Neuronal stem cell (in vitro differentiated cells): ENCODE data around the gene TOGARAM2.
A peak's percentile ranks its signal among the peaks of the same experiment; 100 is the strongest.

ENCODE experiments used
- DNase-seq: peaks from one replicate; pipeline ENCODE4 v3.0.0-alpha.2; 2013; ENCODE audit warnings: low spot score
- H2AFZ ChIP-seq: one replicate; pipeline ENCODE4 v1.6.1; 2013; ENCODE audit warnings: mild to moderate bottlenecking, low read length, inconsistent platforms
- H2AK5ac ChIP-seq: 2 replicates; pipeline ENCODE4 v1.6.1; 2013; ENCODE audit warnings: low read depth, mild to moderate bottlenecking, inconsistent platforms, low read length, moderate library complexity, mixed read lengths
- H2BK120ac ChIP-seq: 2 replicates; pipeline ENCODE4 v1.6.1; 2013; ENCODE audit warnings: low read depth, mild to moderate bottlenecking, inconsistent platforms, low read length, moderate library complexity, mixed read lengths
- H2BK12ac ChIP-seq: one replicate; pipeline ENCODE4 v1.6.1; 2013; ENCODE audit warnings: low read length, inconsistent platforms
- H2BK15ac ChIP-seq: 2 replicates; pipeline ENCODE4 v1.6.1; 2013; ENCODE audit warnings: mild to moderate bottlenecking, low read length, inconsistent platforms, mixed read lengths
- H2BK5ac ChIP-seq: one replicate; pipeline ENCODE4 v1.6.1; 2013; ENCODE audit warnings: inconsistent platforms, mild to moderate bottlenecking, low read length, moderate library complexity
- H3K14ac ChIP-seq: one replicate; pipeline ENCODE4 v1.6.1; 2013; ENCODE audit warnings: low read length, inconsistent platforms
- H3K18ac ChIP-seq: 2 replicates; pipeline ENCODE4 v1.6.1; 2013; ENCODE audit warnings: low read length, inconsistent platforms
- H3K23ac ChIP-seq: 2 replicates; pipeline ENCODE4 v1.6.1; 2013; ENCODE audit warnings: low read depth, mild to moderate bottlenecking, mixed read lengths, low read length, inconsistent platforms; ENCODE audit not compliant: poor library complexity
- H3K27ac ChIP-seq: replicated peaks from 3 replicates; pipeline ENCODE4 v1.5.1; 2013; ENCODE audit warnings: low read length, inconsistent platforms
- H3K27me3 ChIP-seq, 3 experiments: 2 replicates each; pipeline ENCODE4 v1.6.1; 2013; ENCODE audit warnings: low read length in 3 of 3, mild to moderate bottlenecking in 2 of 3, inconsistent platforms in 1 of 3, low read depth in 1 of 3, mixed read lengths in 1 of 3, moderate library complexity in 1 of 3; ENCODE audit not compliant: control insufficient read depth in 3 of 3, insufficient read depth in 3 of 3
- H3K36me3 ChIP-seq, 2 donors: replicated peaks in 1 of 2; 2 replicates each; pipeline ENCODE4 v1.6.1; 2013; ENCODE audit warnings: low read length in 2 of 2; ENCODE audit not compliant: control insufficient read depth in 2 of 2, insufficient read depth in 2 of 2
- H3K4ac ChIP-seq: 2 replicates; pipeline ENCODE4 v1.6.1; 2013; ENCODE audit warnings: inconsistent platforms, mild to moderate bottlenecking, low read length, moderate library complexity
- H3K4me1 ChIP-seq, 2 donors: 1 replicate in 1 of 2; 2 replicates in 1 of 2; pipeline ENCODE4 v1.6.1; 2013; ENCODE audit warnings: low read length in 2 of 2, low read depth in 1 of 2; ENCODE audit not compliant: control insufficient read depth in 2 of 2, insufficient read depth in 1 of 2
- H3K4me2 ChIP-seq: one replicate; pipeline ENCODE4 v1.6.1; 2013; ENCODE audit warnings: mild to moderate bottlenecking, low read length, inconsistent platforms; ENCODE audit not compliant: insufficient read depth, poor library complexity, severe bottlenecking
- H3K4me3 ChIP-seq, 2 donors: 2 replicates each; pipeline ENCODE4 v1.5.1; 2013; ENCODE audit warnings: low read length in 2 of 2, mild to moderate bottlenecking in 2 of 2, inconsistent platforms in 1 of 2, moderate library complexity in 1 of 2
- H3K79me1 ChIP-seq: one replicate; pipeline ENCODE4 v1.6.1; 2013; ENCODE audit warnings: low read depth, mild to moderate bottlenecking, inconsistent platforms, low read length, moderate library complexity
- H3K9ac ChIP-seq: one replicate; pipeline ENCODE4 v1.6.1; 2013; ENCODE audit warnings: mild to moderate bottlenecking, low read depth, low read length, inconsistent platforms; ENCODE audit not compliant: poor library complexity
- H3K9me3 ChIP-seq, 2 donors: replicated peaks in 1 of 2; 2 replicates each; pipeline versions ENCODE3 to v1.6.1; 2013; ENCODE audit warnings: low read length in 2 of 2, mild to moderate bottlenecking in 2 of 2, inconsistent platforms in 1 of 2, low read depth in 1 of 2, mixed read lengths in 1 of 2, moderate library complexity in 1 of 2; ENCODE audit not compliant: control insufficient read depth in 2 of 2, insufficient read depth in 1 of 2
- H4K8ac ChIP-seq: one replicate; pipeline ENCODE4 v1.6.1; 2013; ENCODE audit warnings: low read depth, mild to moderate bottlenecking, inconsistent platforms, low read length, moderate library complexity
- H4K91ac ChIP-seq: one replicate; pipeline ENCODE4 v1.6.1; 2013; ENCODE audit warnings: low read length, low read depth, mild to moderate bottlenecking, inconsistent platforms; ENCODE audit not compliant: poor library complexity
- WGBS, 2 donors: extraction: QIAGEN DNeasy Blood & Tissue Kit; methylation state at CpG; one replicate each; pipeline ENCODE4 v1.1.7; 2013; ENCODE audit warnings: missing lambda C conversion rate in 2 of 2, mixed read lengths in 1 of 2; ENCODE audit not compliant: insufficient read length in 2 of 2, insufficient replicate concordance in 1 of 2; ENCODE audit errors: extremely low coverage in 2 of 2; 5-methylcytosine and 5-hydroxymethylcytosine counted together

Gene TOGARAM2

DNA sequence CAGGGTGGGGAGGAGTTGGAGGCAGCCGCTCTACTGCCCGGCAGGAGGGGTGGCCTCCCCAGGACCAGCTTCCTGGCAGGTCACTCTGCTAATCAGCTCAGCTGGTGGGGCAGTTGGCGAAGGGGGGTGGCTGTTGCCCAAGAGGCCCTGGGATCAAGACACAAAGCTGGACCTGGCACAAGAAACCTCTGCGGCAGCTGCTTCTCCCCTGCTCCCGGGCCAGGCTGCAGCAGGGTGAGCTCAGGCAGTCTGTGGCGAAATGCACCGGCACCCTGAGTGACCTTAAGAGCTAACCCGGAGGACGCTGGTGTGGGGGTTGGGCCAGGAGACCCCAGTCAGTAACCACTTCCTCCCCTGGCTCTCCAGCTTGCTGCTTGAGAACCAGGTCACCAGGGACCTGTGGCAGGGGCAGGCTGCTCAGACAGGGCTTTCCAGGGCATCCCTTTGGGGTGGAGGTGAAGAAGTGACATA is 31.1 kb downstream of the TOGARAM2 start:
- peaks cover 17 to 22% of the 10 kb centered on the region in 2 donors for H3K4me1 ChIP-seq
- H3K27me3 ChIP-seq: peaks cover 0 to 30% (median 0%) of the 10 kb centered on the region in 3 experiments
- H2AK5ac ChIP-seq: peak overlapping the region; percentile 24
- no peak overlapping the region for H3K23ac ChIP-seq
- no peak overlapping the region for H4K91ac ChIP-seq
- H2BK12ac ChIP-seq: peak overlapping the region; percentile 35
- no peak overlapping the region for H2AFZ ChIP-seq
- H3K4ac ChIP-seq: no peak overlapping the region
- peak overlapping the region; percentile 76 for H3K18ac ChIP-seq
- no peak overlapping the region for H3K4me2 ChIP-seq
- H3K9me3 ChIP-seq: no peaks in the 10 kb centered on the region
- no peak for DNase-seq
- no peaks in the 10 kb centered on the region for H3K79me1 ChIP-seq
- no peak overlapping the region for H2BK5ac ChIP-seq
- H3K9ac ChIP-seq: no peak overlapping the region
- peak overlapping the region; percentile 37 for H2BK15ac ChIP-seq
- H4K8ac ChIP-seq: no peak overlapping the region
- no peak overlapping the region for H3K27ac ChIP-seq
- H2BK120ac ChIP-seq: no peak overlapping the region
- H3K4me3 ChIP-seq: no peak overlapping the region
- no CpG with 5 or more reads among the region's 9 CpGs for WGBS, 2 donors
- H3K36me3 ChIP-seq: no peaks in the 10 kb centered on the region
- no peak overlapping the region for H3K14ac ChIP-seq

GRCh38 chr2:29013057-29013780 is 32.1 kb downstream of the TOGARAM2 start:
- Histone ChIP-seq H2BK15ac (no peak overlapping the region), H3K27me3 (peaks cover 0 to 30% (median 0%) of the 10 kb centered on the region in 3 experiments), H3K27ac (no peak overlapping the region), H3K18ac (peak overlapping the region; percentile 46), H3K79me1 (no peaks in the 10 kb centered on the region), H3K4me2 (no peak overlapping the region), H2AK5ac (no peak overlapping the region), H3K4me1 (peaks cover 17 to 22% of the 10 kb centered on the region in 2 donors), H4K8ac (no peak overlapping the region), H3K36me3 (no peaks in the 10 kb centered on the region), H3K4ac (no peak overlapping the region), H3K4me3 (no peak overlapping the region), H2BK5ac (no peak overlapping the region), H2AFZ (no peak overlapping the region), H2BK120ac (no peak overlapping the region), H3K23ac (no peak overlapping the region), H4K91ac (no peak overlapping the region), H3K9me3 (no peaks in the 10 kb centered on the region), H2BK12ac (no peak overlapping the region), H3K14ac (no peak overlapping the region), H3K9ac (no peak overlapping the region)
- no peak for DNase-seq
- no CpG with 5 or more reads among the region's 11 CpGs for WGBS, 2 donors

- WGBS, 2 donors: no CpG with 5 or more reads among the region's 8 CpGs
- H3K79me1 ChIP-seq: no peaks in the 10 kb centered on the region
- no peak overlapping the region for H4K91ac ChIP-seq
- H3K9ac ChIP-seq: no peak overlapping the region
- H3K23ac ChIP-seq: no peak overlapping the region
- H2AFZ ChIP-seq: no peak overlapping the region
- H3K9me3 ChIP-seq: no peaks in the 10 kb centered on the region
- H3K27ac ChIP-seq: no peak overlapping the region
- peaks cover 0 to 30% (median 0%) of the 10 kb centered on the region in 3 experiments for H3K27me3 ChIP-seq
- no peak overlapping the region for H3K4me3 ChIP-seq
- peaks cover 17 to 22% of the 10 kb centered on the region in 2 donors for H3K4me1 ChIP-seq
- H2BK5ac ChIP-seq: no peak overlapping the region
- no peak overlapping the region for H2BK120ac ChIP-seq
- H3K14ac ChIP-seq: peak overlapping the region; percentile 48
- H2BK15ac ChIP-seq: no peak overlapping the region
- H2BK12ac ChIP-seq: no peak overlapping the region
- H4K8ac ChIP-seq: no peak overlapping the region
- H3K36me3 ChIP-seq: no peaks in the 10 kb centered on the region
- H2AK5ac ChIP-seq: peak overlapping the region; percentile 66
- no peak overlapping the region for H3K4me2 ChIP-seq
- no peak for DNase-seq
- no peak overlapping the region for H3K4ac ChIP-seq
- peak overlapping the region; percentile 49 for H3K18ac ChIP-seq
Observed at GRCh38 chr2:29014331-29014730, 33.2 kb downstream of the TOGARAM2 start.

- DNase-seq: no peak
- H2AFZ ChIP-seq: no peak overlapping the region
- H4K8ac ChIP-seq: no peak overlapping the region
- H2BK12ac ChIP-seq: no peak overlapping the region
- no peak overlapping the region for H4K91ac ChIP-seq
- peak overlapping the region; percentile 66 for H2AK5ac ChIP-seq
- no peaks in the 10 kb centered on the region for H3K79me1 ChIP-seq
- peaks cover 17% of the 10 kb centered on the region in 2 donors for H3K4me1 ChIP-seq
- H2BK120ac ChIP-seq: no peak overlapping the region
- H3K9me3 ChIP-seq: no peaks in the 10 kb centered on the region
- no peak overlapping the region for H2BK5ac ChIP-seq
- H2BK15ac ChIP-seq: no peak overlapping the region
- no peaks in the 10 kb centered on the region for H3K36me3 ChIP-seq
- H3K4me3 ChIP-seq: peak overlapping the region in 1 of 2 donors; percentile 21
- H3K27ac ChIP-seq: no peak overlapping the region
- H3K27me3 ChIP-seq: peaks cover 0 to 30% (median 0%) of the 10 kb centered on the region in 3 experiments
- no peak overlapping the region for H3K18ac ChIP-seq
- H3K4me2 ChIP-seq: no peak overlapping the region
- H3K14ac ChIP-seq: no peak overlapping the region
- no CpG with 5 or more reads among the region's 13 CpGs for WGBS, 2 donors
- H3K9ac ChIP-seq: no peak overlapping the region
- H3K23ac ChIP-seq: no peak overlapping the region
- H3K4ac ChIP-seq: no peak overlapping the region
Observed at GRCh38 chr2:29014811-29015421, 33.8 kb downstream of the TOGARAM2 start.
